HG03175 (cell line): ENCODE data around the gene RASL11B.

Experiments
- ATAC-seq: cut with Tn5 transposase; IDR thresholded peaks from one replicate; pipeline ENCODE4 v1.9.1; 2021; ENCODE audit warnings: mild to moderate bottlenecking, moderate library complexity; ENCODE audit not compliant: unreplicated experiment

Gene RASL11B

DNA sequence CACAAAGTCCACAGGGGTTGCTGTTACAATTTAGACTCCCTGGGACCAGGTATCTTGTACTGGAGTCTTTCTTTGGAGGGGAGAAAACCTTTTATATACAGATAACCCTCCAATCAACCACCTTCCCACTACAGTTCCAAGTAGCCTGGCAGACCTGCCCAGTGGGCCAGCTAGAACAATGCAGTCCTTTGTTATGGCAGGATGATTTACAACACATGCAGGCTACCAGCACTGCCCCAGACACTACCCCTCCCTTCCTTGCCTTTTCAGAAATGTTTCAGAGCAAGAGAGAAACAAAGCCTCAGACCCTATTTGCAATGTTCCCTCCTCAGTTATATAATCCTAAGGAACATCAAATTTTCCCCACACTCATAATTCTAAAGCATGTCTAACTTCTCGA is 11.1 kb downstream of the RASL11B start:
- ATAC-seq, result no peak

DNA sequence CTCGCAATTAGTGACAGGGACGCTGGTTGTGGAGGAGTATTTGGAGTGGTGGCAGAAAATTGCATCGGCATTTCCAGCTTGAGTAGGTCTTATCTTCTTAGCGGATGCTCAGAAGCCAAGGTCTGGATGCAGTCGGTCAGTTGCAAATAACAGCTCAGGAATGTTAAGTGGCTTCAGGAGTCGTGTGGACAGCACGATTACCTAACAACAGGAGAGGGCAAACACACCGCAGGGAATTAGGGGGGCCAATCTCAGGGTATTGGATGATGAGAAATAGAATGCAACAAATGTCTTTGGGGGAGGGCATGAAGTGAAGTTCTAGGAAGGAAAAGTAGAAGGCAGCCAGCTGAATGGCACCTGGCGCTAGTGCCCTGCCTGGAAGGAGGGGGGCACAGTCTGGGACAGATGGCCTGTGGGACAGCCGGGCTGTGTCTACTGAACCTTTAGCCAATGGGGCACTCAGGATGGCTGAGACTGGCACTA is 11.8 kb downstream of the RASL11B start:
- no peak for ATAC-seq

DNA sequence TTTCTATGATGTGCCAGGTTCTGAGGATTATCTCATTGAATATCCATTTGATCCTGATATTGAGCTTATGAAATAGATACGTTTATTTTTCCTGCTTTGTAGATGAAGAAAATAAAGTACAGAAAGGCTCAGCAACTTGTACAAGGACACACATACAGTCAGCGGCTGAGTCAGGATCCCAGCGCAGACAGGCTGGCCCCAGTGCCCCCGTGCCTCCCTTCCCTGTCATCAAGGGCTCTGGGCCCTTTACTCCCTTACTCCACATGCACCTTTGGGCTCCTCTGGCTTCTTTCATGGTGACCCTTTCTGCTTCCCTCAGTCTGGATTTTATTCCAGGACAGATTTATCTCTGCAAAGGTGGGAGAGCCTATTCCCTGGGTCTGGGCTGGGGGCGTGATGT is 12.8 kb downstream of the RASL11B start:
- ATAC-seq, result no peak

DNA sequence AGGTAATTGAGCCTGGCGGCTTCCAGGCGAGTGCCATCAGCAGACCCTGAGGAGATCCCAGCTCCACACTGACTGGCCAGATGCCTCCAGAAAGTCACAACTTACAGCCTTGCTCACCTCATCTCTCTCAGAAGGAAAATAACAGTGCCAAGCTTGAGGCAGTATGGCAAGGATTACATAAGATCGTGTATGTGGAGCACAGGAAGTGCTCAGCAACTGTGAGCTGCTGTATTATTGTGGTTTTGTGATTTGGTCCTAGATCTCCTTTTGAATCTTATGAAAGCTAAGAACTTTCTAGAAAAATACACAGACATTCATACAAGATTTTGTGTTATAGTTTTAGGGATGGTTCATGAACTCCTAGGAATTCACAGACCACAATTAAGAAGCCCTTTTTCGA is 14.0 kb downstream of the RASL11B start:
- ATAC-seq, result no peak

DNA sequence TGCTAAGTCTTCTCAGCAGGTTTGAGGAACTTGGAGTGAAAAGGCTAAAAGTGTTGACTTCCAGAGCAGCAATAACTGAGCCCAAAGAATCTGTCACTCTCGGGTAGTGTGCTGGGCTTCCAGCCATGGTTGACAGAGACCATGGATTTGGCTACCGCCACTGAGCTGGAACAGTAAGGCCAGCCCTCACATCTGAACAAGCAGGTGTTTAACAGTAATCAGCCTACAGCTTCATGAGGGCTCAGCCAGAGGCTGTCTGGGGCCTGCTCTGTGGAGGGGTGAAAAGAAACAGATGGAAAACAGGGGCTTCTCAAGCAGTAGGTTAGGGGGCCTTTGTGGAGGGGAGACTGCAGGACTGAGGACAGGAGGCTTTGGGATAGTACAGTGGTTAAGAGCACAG is 14.9 kb downstream of the RASL11B start:
- ATAC-seq, result no peak

DNA sequence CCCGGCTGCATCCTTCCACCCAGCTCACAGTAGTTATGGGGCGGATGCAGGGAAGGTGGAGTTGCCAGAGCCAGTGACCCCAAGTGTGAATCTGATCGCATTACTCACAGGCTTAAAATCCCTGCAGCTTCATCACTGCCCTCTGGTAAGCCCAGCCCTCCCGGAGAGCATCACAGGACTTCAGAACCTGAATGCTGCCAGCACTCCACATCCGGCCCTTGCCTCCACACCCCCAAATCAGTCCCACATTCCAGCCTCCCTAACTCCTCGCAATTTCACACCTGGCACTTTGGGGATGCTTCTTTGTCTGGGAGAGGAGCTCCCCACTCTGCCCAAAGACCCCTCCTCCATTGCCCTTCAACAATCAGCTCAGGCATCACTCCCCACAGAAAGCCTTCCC is 15.6 kb downstream of the RASL11B start:
- no peak for ATAC-seq

DNA sequence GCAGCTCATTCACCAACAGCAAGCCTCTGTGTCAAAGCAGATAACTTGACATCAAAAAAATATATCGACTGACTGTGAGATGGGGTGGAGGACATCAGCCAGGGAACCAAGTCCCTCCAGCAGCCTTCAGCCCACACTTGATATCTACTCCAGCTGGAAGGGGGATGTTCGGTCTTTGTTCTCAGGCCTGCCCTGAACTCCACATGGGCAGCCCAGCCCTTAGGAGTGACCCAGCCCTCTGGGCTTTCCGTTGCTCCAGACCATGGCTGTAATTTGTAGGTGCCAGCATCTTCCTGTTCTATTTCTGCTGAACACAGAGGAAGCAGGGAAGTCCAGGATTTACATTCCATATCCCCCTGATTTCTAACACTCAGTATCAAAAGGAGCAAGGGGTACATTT is 17.4 kb downstream of the RASL11B start:
- ATAC-seq, result no peak

DNA sequence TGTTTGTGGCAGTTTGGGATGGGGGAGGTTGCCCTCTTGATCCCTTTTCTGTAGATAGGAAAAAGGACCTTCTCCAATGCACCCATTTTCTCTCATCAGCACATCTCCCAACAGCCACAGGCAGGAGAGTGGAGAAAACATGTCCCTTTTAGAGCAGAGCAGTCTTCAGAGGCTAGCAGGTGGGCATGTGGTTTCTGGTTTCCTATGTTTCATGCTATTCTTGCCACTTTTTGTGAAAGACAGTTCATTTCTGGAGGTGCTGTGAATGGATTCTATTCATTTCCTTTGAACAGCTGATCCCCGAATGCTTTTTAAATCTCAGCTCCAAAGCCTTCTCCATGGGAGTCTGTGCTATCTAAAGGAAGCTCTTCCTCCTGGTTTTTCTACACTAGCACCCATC is 18.9 kb downstream of the RASL11B start:
- no peak for ATAC-seq

DNA sequence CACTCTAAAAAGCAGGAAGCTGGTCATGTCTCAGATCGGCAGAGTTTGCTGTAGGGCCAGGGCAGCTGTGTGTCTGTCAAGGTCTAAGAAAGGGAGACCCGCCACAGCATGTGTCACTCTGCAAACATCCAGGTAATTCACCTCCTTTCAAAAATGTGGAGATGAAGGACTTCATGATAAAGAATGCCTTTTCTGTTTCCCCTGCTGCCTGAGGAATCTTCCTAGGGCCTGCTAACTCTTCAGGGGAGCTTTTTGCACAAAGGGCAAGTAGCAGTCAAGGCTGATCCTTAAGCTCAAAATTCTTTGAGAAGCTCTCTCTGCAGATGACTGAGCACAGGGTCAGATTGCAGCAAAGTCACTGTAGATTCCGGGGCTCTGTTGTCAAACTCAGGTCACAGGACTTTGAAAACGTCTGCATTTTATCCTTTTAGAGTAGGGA is 21.1 kb downstream of the RASL11B start:
- no peak for ATAC-seq

DNA sequence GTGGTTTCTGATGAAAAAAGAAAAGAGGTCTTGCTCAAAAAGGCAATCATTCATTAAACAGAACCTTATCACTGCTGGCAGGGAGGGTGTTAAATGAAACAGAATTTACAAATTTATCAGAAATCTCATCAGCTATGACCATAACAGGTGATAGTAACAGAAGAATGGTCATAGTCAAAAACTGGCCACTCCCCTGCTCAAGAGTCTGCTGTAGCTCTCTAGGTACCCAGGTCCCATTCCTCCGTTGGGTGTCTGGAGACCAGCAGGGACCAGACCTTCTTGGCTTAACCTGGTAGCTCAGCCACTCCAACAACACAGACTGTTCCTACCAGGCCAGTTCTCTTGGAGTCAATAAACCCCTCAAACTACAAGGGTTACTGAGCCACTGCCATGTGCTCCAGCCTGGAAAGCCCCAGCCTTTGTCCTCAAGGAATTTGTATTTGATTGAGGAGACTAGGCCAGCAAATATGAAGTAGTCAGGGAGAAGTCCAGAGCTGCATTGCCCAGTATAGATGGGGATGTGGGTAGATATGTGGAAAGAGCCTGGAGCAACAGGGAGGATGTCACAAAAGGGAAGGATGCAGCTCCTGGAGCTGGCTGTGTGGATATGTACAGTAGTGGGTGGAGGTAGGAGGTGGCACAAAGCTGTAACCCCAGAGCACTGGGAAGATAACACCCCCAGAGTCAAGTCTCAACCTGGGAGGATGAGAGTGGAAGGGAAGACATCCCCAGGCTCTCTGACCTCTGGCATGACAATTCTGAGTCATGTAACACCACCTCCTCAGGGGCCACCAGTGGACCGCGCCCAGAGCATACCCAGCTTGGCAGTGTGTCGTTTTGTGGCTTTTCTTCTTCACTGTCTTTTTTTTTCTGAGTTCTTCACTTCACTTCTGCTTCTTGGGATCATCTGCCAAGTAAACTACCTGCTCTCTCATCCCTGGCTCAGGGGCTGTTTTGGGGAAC is 21.9 kb downstream of the RASL11B start:
- no peak for ATAC-seq

DNA sequence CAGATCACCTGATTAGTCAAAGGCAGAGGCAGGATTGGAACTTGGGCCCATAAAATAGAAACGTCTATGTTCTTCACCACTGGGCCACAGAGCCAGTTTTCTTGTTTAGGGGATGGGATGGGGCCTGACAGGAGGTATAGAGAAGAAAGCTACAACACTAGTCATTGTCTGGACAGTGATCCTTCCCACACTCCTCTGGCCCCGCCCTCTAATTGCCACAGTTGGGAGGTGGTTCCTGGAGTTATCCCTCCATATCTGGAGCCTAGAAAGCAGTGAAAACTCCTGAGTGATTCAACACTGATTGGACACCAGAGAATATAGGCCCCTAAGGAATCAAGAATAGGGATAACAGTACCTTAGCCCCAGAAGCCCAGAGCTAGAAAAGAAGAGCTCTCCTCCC is 22.9 kb downstream of the RASL11B start:
- ATAC-seq, result no peak

DNA sequence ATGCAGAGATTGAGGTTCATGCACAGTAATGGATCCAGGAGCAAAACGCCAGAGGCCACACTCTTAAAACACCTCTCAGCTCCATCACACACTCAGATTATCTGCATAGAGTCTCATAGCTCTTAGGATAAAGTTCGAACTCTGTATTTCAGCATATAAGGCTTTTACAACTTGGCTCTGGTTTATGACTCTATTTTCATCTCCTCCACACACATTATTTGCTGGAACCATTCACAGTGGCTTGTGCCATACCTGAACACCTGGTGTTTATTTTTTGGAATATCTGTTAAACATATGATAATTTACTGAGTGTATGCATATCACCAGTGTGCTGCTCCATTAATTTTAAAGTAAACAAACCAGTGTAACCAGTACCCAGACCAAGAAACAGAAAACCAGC is 27.2 kb downstream of the RASL11B start:
- ATAC-seq, result no peak

DNA sequence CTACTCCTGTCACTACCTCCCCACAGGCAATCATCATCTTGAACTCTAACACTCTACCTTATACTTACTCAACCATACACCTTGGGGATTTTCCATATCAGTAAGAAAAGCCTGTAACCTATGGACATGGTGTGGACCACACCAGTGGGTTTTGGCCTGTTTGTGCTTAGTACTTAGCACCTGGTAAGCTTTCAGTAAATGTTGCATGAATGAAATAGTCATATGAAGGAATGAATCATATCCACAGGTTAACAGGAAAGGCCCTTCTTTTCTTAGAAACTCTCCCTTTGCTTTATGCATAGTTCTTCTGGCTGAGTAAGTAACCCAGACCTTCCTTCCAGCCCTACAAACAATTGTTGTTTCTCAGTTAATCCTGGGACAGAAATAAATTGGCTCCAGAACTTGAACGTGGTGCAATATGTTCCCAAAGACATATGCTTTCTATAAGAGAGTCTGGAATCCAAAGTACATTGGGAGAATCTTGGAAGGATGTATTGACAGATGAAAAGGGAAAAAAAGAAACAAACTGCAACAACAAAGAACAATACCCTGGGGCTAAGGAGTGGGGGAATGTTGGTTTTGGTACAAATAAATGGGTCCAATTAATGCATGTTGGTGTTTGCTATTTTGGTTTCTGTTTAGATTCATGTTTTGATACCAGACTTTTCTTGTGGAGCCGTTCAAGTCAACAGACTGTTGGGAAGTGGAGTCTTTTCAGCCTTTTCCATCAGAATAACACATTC is 27.8 kb downstream of the RASL11B start:
- ATAC-seq, result no peak

DNA sequence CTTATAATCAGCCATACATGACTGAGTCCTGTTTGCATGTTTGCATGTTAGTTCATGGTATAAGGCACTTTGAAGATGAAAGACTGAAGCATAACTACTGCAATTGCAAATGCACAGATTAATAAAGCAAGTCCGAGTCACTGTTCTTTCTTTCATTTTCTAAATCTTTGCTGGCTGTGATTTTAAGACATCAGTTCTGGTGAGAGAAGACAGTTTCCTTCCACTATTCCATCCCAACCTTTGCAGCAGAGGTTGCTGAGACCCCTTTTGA is 28.3 kb downstream of the RASL11B start:
- ATAC-seq, result no peak

DNA sequence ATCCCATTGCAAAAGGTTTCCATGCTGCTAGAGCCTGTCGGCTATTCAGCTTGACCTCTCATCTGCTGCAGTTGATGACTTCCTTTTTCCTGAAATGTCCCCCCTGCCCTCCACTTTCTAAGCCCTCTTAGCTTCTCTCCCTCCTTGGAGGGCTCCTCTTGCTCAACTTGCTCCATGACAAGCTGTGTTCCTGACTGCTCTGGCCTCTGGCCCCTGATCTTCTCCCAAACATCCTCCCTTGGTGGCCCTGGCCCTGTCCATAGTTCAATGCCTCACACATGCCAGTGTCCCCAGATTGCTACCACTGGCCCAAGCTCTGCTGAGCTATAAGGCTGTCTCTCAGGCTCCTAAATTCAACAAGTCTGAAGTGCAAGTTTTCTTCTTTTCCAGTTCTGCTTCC is 29.6 kb downstream of the RASL11B start:
- ATAC-seq, result no peak

DNA sequence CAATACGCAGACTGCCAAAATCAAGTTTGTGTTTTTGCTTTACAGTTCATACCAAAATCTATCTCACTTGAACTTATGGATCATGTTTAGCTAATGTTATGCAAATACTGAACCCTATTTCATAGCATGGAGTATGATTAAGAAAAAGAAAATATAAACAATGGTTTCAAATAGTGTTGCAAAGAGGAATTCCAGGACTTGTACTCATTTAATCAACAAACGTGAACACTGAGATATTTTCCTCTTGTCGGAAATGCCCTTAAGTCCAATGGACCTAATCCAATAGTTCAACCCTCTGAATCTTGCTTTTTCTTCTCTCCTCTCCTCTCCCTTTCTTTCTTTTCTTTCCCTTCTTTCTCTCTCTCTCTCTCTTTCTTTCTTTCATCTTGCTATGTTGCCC is 30.8 kb downstream of the RASL11B start:
- ATAC-seq, result no peak

DNA sequence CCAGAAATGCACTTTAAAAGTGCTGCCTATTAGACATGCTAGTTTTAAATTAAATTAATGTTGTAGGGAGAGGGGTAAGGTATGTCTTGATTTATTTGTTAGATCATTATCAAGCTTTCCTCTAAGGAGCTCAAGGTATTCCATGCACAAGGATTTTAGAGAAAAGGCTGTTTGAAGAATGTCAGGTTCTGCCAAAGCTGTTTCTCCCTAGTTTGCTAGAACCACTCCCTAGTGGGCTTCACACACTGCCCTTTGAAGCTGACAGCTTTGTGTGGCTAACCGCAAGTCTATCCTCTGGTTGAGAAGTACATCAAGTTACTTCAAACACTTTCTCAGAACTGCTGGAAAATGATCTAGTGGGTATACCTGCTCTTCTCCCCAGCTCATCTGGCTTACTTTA is 32.3 kb downstream of the RASL11B start:
- no peak for ATAC-seq

DNA sequence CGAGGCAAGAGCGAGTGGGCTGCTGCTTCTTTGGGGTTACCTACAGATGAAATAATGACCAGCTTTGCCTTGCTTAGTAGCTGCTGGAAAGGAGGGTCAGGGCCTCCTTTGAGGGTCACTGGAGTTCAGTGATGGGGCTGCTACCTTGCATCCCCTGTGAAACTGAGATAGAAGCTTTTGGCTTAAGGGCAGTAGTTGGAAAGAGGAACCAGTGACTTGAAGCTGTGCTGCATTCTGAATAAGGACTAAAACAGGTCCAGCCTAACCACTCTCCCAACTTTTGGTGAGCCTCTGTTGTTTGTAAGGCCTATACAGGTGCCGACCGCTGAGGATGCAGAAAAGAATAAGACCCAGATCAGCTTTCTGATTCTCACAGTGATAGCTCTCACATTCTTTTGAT is 41.2 kb downstream of the RASL11B start:
- ATAC-seq, result no peak

DNA sequence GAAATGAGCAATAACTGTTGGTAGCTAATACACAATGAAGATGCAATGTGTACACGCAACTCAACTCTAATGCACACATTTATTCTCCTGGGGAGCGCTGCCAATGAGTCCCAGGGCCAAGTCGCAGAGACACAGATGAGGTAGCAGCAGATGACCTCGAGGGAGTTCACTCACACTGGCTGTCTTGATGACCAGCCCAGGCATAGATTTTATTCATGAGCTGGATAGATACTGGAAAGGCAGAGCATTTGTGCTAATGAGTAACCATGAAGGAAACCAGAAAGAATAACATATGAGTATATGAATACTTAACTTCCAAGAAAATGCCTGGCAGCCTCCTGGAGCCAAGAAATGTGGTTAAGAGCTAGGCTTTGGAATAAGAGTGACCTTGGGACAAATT is 42.3 kb downstream of the RASL11B start:
- no peak for ATAC-seq

DNA sequence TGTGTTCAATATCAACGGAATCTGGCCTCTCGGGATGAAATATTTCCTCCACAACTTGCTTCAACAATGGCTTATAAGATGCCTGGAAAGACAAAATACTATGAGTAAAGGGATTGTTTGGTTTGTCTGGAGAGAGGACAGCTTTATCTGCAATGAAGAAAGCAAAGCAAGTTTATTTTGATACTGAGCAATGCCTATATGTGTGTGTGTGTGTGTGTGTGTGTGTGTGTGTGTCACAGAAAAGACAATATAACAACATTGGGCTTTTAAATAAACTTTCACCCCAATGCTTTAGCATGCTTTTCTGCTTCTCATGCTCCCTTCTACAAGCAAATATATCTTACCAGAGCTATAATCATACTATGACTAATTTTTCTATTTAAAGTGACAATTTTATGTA is 45.4 kb downstream of the RASL11B start:
- no peak for ATAC-seq

DNA sequence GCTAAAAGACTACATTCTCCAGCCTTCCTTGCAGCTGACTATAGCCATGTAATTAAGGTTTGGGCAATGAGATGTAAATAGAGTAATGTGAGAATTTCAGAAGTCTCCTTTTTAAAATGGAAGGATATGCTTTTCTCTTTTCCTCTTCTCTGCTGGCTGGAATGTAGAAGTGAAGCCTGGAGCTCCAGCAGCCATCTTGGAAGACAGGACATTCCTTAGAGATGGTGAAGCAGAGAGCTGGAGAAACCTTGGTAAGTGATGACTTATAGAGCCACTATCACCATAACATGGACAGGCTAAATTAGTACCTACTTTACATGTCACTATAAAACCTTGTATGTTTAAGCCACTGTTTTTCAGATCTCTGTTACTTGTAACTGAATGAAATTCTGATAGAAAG is 48.0 kb downstream of the RASL11B start:
- no peak for ATAC-seq

DNA sequence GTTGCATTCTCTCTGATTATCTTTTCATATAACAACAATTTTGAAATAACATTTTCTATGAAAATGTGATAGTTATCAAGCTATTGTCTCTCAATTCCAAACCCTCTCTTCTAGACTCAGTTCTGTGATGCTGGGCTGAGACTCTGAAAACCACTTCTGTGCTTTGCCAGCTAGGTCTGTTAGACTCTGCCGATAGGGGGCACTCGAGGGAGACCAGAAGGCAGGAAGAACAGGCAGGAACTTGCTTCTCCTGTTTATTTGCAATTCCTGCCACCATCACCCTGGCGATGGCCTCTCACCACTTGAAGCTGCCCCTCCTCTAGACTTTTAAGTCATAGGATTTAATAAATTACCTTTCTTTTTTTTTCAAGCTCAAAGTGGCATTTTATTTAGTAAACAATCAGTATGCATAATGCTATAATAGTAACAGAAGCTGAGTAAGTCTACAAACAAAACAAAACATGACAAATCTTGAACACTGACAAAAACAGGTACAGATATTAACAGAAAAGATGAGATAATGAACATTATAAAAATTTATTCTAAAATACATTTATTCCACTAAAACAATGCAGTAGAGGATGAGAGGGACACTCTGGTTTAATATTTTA is 49.7 kb downstream of the RASL11B start:
- peak; percentile 90 for ATAC-seq
